ENCODE data around the gene HADH.

HADH gene

DNA sequence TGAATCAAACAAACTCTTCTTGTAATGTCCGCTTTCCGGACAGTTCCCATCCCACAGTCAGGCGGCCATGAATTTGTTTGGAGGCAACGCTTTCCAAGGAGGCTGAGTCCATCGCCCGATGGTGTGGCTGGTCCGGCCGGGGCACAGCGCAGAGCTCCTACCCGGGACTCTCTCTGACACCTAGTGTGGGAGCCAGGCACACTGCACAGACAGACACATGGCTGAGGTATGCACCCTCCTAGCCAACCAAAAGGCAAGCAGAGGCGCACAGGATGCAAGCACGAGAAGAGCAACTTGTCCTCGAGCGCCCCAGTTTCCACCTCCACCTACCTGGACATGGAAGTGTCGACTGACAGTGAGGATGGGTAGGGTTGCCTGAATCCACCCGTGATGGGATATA lies 91.6 kb downstream of the HADH start:
- peaks cover 0 to 42% of the 10 kb centered on the region in 2 experiments; a peak in 1 of 3 replicates for H3K36me3 ChIP-seq (ENCODE audit: control insufficient read depth in 2 of 2, insufficient read depth in 1 of 2, low read length in 2 of 2)
- CTCF ChIA-PET = no interaction called here
- TF ChIP-seq GLI2 (tag by site-specific recombination; IDR thresholded peaks at IDR 0.05; ENCODE audit: borderline replicate concordance, low read depth) (no peak), ZNF350 (tag by site-specific recombination; IDR thresholded peaks at IDR 0.05) (no peak), ZNF426 (tag by site-specific recombination; IDR thresholded peaks at IDR 0.05) (no peak), ZNF843 (tag by site-specific recombination; IDR thresholded peaks at IDR 0.05) (no peak), ZNF548 (tag by site-specific recombination; IDR thresholded peaks at IDR 0.05) (no peak)

More for the DNA sequence above, 91.6 kb downstream of the HADH start:
- H3K9me3 ChIP-seq (ENCODE audit: control insufficient read depth, insufficient read depth, low read depth, low read length) = no peaks in the 10 kb centered on the region
- POLR2A ChIA-PET = no interaction called here
- H3K27ac ChIP-seq (ENCODE audit: extremely low read depth, low read depth, low read length) = no peak overlapping the region
- no peaks in the 10 kb centered on the region for H3K4me1 ChIP-seq (ENCODE audit: control insufficient read depth, insufficient read depth, low read length)
- no peak overlapping the region for H3K4me3 ChIP-seq (ENCODE audit: low read depth, low read length)
